H9 (cell line): ENCODE data around the gene RBMS3. TPM values are rescaled to one million over a fixed set of nuclear protein-coding genes. Genes with fewer than 3 reads are reported as not detected.

Experiments used
- DNase-seq: peaks from one replicate; pipeline ENCODE4 v3.0.0-alpha.2; 2017
- H2AFZ ChIP-seq: one replicate; pipeline ENCODE4 v1.6.1; 2013; ENCODE audit warnings: mild to moderate bottlenecking, low read length, control low read depth, moderate library complexity
- H2AK5ac ChIP-seq: 2 replicates; pipeline ENCODE4 v1.6.1; 2013; ENCODE audit warnings: low read length, control low read depth, mixed read lengths; ENCODE audit not compliant: insufficient read length
- H2BK120ac ChIP-seq: one replicate; pipeline ENCODE4 v1.6.1; 2013; ENCODE audit warnings: low read depth, mild to moderate bottlenecking, low read length, control low read depth, inconsistent platforms; ENCODE audit not compliant: poor library complexity, severe bottlenecking
- H2BK12ac ChIP-seq: 2 replicates; pipeline ENCODE4 v1.6.1; 2013; ENCODE audit warnings: low read length, control low read depth, mixed read lengths, low read depth; ENCODE audit not compliant: insufficient read length
- H2BK15ac ChIP-seq: 2 replicates; pipeline ENCODE4 v1.6.1; 2013; ENCODE audit warnings: low read depth, low read length, control low read depth
- H2BK20ac ChIP-seq: one replicate; pipeline ENCODE4 v1.6.1; 2013; ENCODE audit warnings: low read depth, mild to moderate bottlenecking, low read length, control low read depth, inconsistent platforms; ENCODE audit not compliant: poor library complexity, severe bottlenecking
- H2BK5ac ChIP-seq: 2 replicates; pipeline ENCODE4 v1.6.1; 2013; ENCODE audit warnings: low read length, control low read depth, mixed read lengths; ENCODE audit not compliant: insufficient read length
- H3K14ac ChIP-seq: 2 replicates; pipeline ENCODE4 v1.6.1; 2013; ENCODE audit warnings: low read length, control low read depth; ENCODE audit not compliant: insufficient read depth
- H3K18ac ChIP-seq: 2 replicates; pipeline ENCODE4 v1.6.1; 2013; ENCODE audit warnings: low read depth, mild to moderate bottlenecking, mixed read lengths, low read length, control low read depth; ENCODE audit not compliant: insufficient read length
- H3K23ac ChIP-seq: 2 replicates; pipeline ENCODE4 v1.6.1; 2013; ENCODE audit warnings: low read length, control low read depth, mixed read lengths, low read depth; ENCODE audit not compliant: insufficient read length
- H3K23me2 ChIP-seq: 2 replicates; pipeline ENCODE4 v1.6.1; 2013; ENCODE audit warnings: low read depth, mild to moderate bottlenecking, mixed read lengths, low read length, control low read depth; ENCODE audit not compliant: insufficient read length, poor library complexity, severe bottlenecking
- H3K27ac ChIP-seq: 2 replicates; pipeline ENCODE4 v1.5.1; 2013; ENCODE audit warnings: low read length, control low read depth, mixed read lengths, low read depth; ENCODE audit not compliant: insufficient read length
- H3K27me3 ChIP-seq: 2 replicates; pipeline ENCODE4 v1.6.1; 2013; ENCODE audit warnings: low read length, control low read depth, inconsistent platforms; ENCODE audit not compliant: insufficient read depth
- H3K4ac ChIP-seq: 2 replicates; pipeline ENCODE4 v1.6.1; 2013; ENCODE audit warnings: low read depth, mild to moderate bottlenecking, control low read depth, inconsistent platforms, low read length, moderate library complexity
- H3K4me1 ChIP-seq: 2 replicates; pipeline ENCODE4 v1.6.1; 2013; ENCODE audit warnings: low read length, control low read depth, inconsistent platforms; ENCODE audit not compliant: insufficient read depth
- H3K4me2 ChIP-seq: 2 replicates; pipeline ENCODE4 v1.6.1; 2013; ENCODE audit warnings: low read length, control low read depth, mixed read lengths; ENCODE audit not compliant: insufficient read length, insufficient read depth
- H3K56ac ChIP-seq: 2 replicates; pipeline ENCODE4 v1.6.1; 2013; ENCODE audit warnings: low read depth, mild to moderate bottlenecking, mixed read lengths, low read length, control low read depth; ENCODE audit not compliant: insufficient read length
- H3K79me1 ChIP-seq: 2 replicates; pipeline ENCODE4 v1.6.1; 2013; ENCODE audit warnings: low read depth, mild to moderate bottlenecking, moderate library complexity, low read length, control low read depth, inconsistent platforms; ENCODE audit not compliant: insufficient read depth, poor library complexity, severe bottlenecking
- H3K79me2 ChIP-seq: 2 replicates; pipeline ENCODE4 v1.6.1; 2013; ENCODE audit warnings: low read length, control low read depth, inconsistent platforms; ENCODE audit not compliant: insufficient read depth
- H3K9ac ChIP-seq: 2 replicates; pipeline ENCODE4 v1.6.1; 2013; ENCODE audit warnings: low read length, control low read depth, mixed read lengths; ENCODE audit not compliant: insufficient read length; ENCODE audit errors: extremely low read depth
- H3K9me3 ChIP-seq: one replicate; pipeline ENCODE4 v1.6.1; 2013; ENCODE audit warnings: low read depth, low read length, inconsistent platforms; ENCODE audit not compliant: control insufficient read depth
- H3T11ph ChIP-seq: one replicate; pipeline ENCODE4 v1.6.1; 2013; ENCODE audit warnings: mild to moderate bottlenecking, low read length, control low read depth, inconsistent platforms
- H4K20me1 ChIP-seq: one replicate; pipeline ENCODE4 v1.6.1; 2013; ENCODE audit not compliant: control insufficient read depth, insufficient read length, insufficient read depth
- H4K5ac ChIP-seq: 2 replicates; pipeline ENCODE4 v1.6.1; 2013; ENCODE audit warnings: low read depth, mild to moderate bottlenecking, mixed read lengths, low read length, control low read depth; ENCODE audit not compliant: insufficient read length
- H4K8ac ChIP-seq: replicated peaks from 2 replicates; pipeline ENCODE4 v1.6.1; 2013; ENCODE audit warnings: low read length, control low read depth, mixed read lengths, low read depth; ENCODE audit not compliant: insufficient read length
- H4K91ac ChIP-seq: 2 replicates; pipeline ENCODE4 v1.6.1; 2013; ENCODE audit warnings: low read depth, mild to moderate bottlenecking, moderate library complexity, mixed read lengths, low read length, control low read depth; ENCODE audit not compliant: insufficient read length
- H3K27ac Mint-ChIP-seq, 3 experiments: 2 replicates in 2 of 3; 3 replicates in 1 of 3; pipeline ENCODE4 v1.8.0; 2020 to 2021; ENCODE audit warnings: mixed read lengths in 3 of 3, mild to moderate bottlenecking in 1 of 3, moderate library complexity in 1 of 3
- H3K27me3 Mint-ChIP-seq: 2 replicates; pipeline ENCODE4 v1.8.0; 2021; ENCODE audit warnings: low read depth, mild to moderate bottlenecking, moderate library complexity, mixed read lengths
- H3K36me3 Mint-ChIP-seq, 3 experiments: 2 replicates in 2 of 3; 3 replicates in 1 of 3; pipeline ENCODE4 v1.8.0; 2020 to 2021; ENCODE audit warnings: low read depth in 3 of 3, mixed read lengths in 3 of 3; ENCODE audit not compliant: insufficient read depth in 1 of 3
- H3K4me1 Mint-ChIP-seq, 2 experiments: 2 replicates each; pipeline ENCODE4 v1.8.0; 2020; ENCODE audit warnings: mixed read lengths in 2 of 2
- H3K4me3 Mint-ChIP-seq, 2 experiments: 2 replicates in 1 of 2; 3 replicates in 1 of 2; pipeline ENCODE4 v1.8.0; 2020 to 2021; ENCODE audit warnings: mild to moderate bottlenecking in 2 of 2, mixed read lengths in 2 of 2, moderate library complexity in 1 of 2
- H3K9me3 Mint-ChIP-seq, 2 experiments: 2 replicates in 1 of 2; 3 replicates in 1 of 2; pipeline ENCODE4 v1.8.0; 2020; ENCODE audit warnings: mild to moderate bottlenecking in 2 of 2, mixed read lengths in 2 of 2, moderate library complexity in 1 of 2
- CTCF ChIP-seq: fragments of 200-600 bp; sonication (generic); conservative IDR thresholded peaks from 3 replicates; pipeline ENCODE4 v1.8.0; 2021; ENCODE audit warnings: antibody characterized with exemption, mild to moderate bottlenecking
- WGBS: extraction: QIAGEN DNeasy Blood & Tissue Kit; methylation state at CpG from one replicate; pipeline ENCODE4 v1.1.7; 2013; ENCODE audit warnings: missing lambda C conversion rate, low lambda C conversion rate, mixed read lengths; ENCODE audit not compliant: insufficient read length; ENCODE audit errors: extremely low coverage; 5-methylcytosine and 5-hydroxymethylcytosine counted together
- total RNA-seq: library from RNA; stranded (reverse); gene quantifications from 2 replicates; pipeline ENCODE4 v1.2.1, GENCODE V29; 2021

RBMS3 gene
- total RNA-seq, 1 experiment from 2014 or later, result 8.1 TPM

GRCh38 chr3:29655015-29655747 lies 374.3 kb downstream of the RBMS3 start:
- H3K79me1 ChIP-seq, result no peaks in the 10 kb centered on the region
- Mint-ChIP-seq H3K9me3 (no peaks in the 10 kb centered on the region), H3K27me3 (no peaks in the 10 kb centered on the region), H3K4me1 (peaks cover 14% of the 10 kb centered on the region in 2 experiments), H3K36me3 (no peaks in the 10 kb centered on the region), H3K4me3 (no peak overlapping the region), H3K27ac (peak overlapping the region in 1 of 3 experiments; percentile 43; a peak in 1 of 7 replicates)
- no peak for TF ChIP-seq CTCF
- WGBS, result no CpG with 5 or more reads among the region's 6 CpGs
- no peak overlapping the region for H4K91ac ChIP-seq
- H2AFZ ChIP-seq, result no peak overlapping the region
- no peaks in the 10 kb centered on the region for H3K9me3 ChIP-seq
- H2BK5ac ChIP-seq, result no peak overlapping the region
- H3K27me3 ChIP-seq, result no peaks in the 10 kb centered on the region
- H3K14ac ChIP-seq, result no peak overlapping the region
- no peak overlapping the region for H3K4me2 ChIP-seq
- H4K20me1 ChIP-seq, result no peaks in the 10 kb centered on the region
- H3K18ac ChIP-seq, result no peak overlapping the region
- no peak overlapping the region for H3K27ac ChIP-seq
- H3K23me2 ChIP-seq, result no peaks in the 10 kb centered on the region
- H2BK12ac ChIP-seq, result no peak overlapping the region
- H3K23ac ChIP-seq, result no peak overlapping the region
- no peak overlapping the region for H3T11ph ChIP-seq
- H3K4me1 ChIP-seq, result peaks cover 4% of the 10 kb centered on the region; the same call in 1 of the 2 replicates
- H2BK20ac ChIP-seq, result no peak overlapping the region
- no peak overlapping the region for H2AK5ac ChIP-seq
- no peak overlapping the region for H2BK120ac ChIP-seq
- no peaks in the 10 kb centered on the region for H3K79me2 ChIP-seq
- H4K5ac ChIP-seq, result no peak overlapping the region
- H4K8ac ChIP-seq, result no peak overlapping the region
- DNase-seq, result no peak
- no peak overlapping the region for H3K56ac ChIP-seq
- H3K9ac ChIP-seq, result no peak overlapping the region
- H2BK15ac ChIP-seq, result no peak overlapping the region
- H3K4ac ChIP-seq, result no peak overlapping the region
